GM18951 (cell line): ENCODE measurements around the gene INPP5B.

ENCODE experiments used
- POLR2A ChIP-seq: IDR thresholded peaks from 4 replicates; pipeline ENCODE4 v1.6.1; 2011; ENCODE audit warnings: mild to moderate bottlenecking; ENCODE audit not compliant: insufficient read length, insufficient read depth; ENCODE audit errors: extremely low read depth
- in situ Hi-C: fragments of 300-500 bp; cut with MboI; formaldehyde crosslinking; loops from one replicate; pipeline ENCODE4 v1.12.0; 2022; ENCODE audit warnings: low sequenced_read_pairs, mixed read lengths, inconsistent platforms; ENCODE audit not compliant: unreplicated experiment

The INPP5B gene

DNA sequence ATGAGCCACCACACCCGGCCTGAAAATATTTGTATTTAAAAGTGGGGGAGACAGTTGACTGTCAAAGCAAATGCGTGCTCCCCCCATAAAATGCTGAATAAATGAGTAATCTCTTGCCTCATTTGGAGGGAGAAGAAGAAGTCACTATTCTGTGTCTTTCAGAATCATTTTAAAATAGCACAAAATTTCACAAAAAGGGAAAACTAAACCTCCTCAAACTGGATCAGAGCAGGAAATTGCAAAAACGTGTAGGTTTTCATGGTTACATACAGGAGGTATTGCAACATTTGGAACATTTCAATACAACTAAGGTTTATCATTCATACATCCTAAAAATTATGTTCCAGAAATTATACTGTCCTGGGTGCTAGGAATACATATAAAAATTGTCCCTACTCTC, 101.1 kb downstream of the INPP5B start:
- in situ Hi-C loops, result no loop called here
- no peak for TF ChIP-seq POLR2A

- no peak for TF ChIP-seq POLR2A
- in situ Hi-C loops, result no loop called here
Measured at GRCh38 chr1:37845049-37845646, 101.7 kb downstream of the INPP5B start.

GRCh38 chr1:37844536-37844935, 102.3 kb downstream of the INPP5B start:
- in situ Hi-C loops, result no loop called here
- no peak for TF ChIP-seq POLR2A

DNA sequence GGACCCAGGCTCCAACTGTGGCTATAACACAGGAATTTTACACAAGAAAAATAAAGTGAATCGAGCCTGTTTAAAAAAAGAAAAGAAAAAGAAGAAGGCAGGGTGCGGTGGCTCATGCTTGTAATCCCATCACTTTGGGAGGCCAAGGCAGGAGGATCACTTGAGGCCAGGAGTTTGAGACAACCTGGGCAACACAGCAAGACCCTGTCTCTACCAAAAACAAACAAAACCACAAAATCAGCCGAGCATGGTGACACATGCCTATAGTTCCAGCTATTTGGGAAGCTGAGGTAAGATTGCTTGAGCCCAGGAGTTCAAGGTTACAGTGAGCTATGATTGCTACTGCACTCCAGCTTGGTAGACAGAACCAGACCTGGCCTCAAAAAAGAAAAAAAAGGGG, 105.2 kb downstream of the INPP5B start:
- in situ Hi-C loops, result no loop called here
- TF ChIP-seq POLR2A, result no peak

DNA sequence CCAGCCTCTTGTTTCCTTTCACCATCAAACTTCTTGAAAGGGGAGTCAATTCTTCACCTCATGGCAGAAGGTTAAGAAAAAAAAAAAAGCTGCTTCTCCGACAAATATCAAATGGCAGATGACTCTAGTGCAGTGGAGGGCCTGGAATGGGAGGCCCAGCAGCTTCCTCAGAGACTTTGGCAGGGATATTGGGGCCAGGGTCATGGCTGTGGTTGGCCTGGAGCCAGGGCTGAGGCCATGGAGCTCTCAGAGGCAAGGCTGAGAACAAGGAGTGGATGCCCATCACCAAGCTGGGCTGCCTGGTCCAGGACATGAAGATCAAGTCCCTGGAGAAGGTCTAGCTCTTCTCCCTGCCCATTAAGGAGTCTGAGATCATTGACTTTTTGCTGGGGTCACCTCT, 106.1 kb downstream of the INPP5B start:
- TF ChIP-seq POLR2A, result no peak
- in situ Hi-C loops, result no loop called here

- TF ChIP-seq POLR2A, result no peak
- in situ Hi-C loops, result no loop called here
Measured at GRCh38 chr1:37839676-37840075, 107.2 kb downstream of the INPP5B start.

DNA sequence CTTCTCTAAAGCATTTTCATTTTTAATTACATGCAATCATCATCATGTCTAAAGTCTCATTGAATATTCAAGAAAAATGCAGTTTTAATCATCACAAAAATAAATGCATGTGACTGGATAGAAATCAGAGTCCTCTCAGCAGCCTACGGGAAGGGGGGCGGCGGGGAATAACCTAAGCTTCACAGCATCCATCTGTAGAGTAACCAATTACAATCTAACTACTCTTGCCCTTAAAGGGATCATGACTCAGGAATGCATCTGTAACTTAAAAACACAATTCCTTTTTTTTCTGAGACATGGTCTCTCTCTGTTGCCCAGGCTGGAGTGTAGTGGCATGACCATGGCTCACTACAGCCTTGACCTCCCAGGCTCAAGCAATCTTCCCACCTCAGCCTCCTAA, 110.1 kb downstream of the INPP5B start:
- in situ Hi-C loops, result no loop called here
- TF ChIP-seq POLR2A, result no peak

DNA sequence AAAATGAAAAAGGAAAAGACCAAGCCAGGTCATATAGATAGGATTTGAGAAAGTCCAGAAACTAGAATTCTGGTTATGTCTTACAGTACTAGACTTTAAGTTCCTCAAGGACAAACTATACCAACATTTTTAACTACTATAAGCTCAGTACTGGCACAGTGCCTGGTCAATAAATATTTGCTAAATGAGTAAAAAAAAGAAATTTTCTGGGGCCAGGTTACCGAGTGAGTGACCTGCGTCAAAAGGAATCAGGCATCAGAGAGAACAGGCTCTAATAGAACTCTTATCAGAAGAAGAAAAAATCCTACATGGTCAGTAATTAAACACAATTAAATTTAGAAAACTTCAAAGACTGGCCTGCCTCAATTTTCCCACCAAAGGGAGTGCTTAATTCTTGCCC, 115.0 kb downstream of the INPP5B start:
- in situ Hi-C loops, result no loop called here
- TF ChIP-seq POLR2A, result no peak

GRCh38 chr1:37831109-37831508, 115.7 kb downstream of the INPP5B start:
- no peak for TF ChIP-seq POLR2A

GRCh38 chr1:37828410-37829074, 118.3 kb downstream of the INPP5B start:
- no peak for TF ChIP-seq POLR2A
- in situ Hi-C loops, result no loop called here

More at GRCh38 chr1:37831109-37831508, 115.7 kb downstream of the INPP5B start:
- in situ Hi-C loops, result no loop called here

DNA sequence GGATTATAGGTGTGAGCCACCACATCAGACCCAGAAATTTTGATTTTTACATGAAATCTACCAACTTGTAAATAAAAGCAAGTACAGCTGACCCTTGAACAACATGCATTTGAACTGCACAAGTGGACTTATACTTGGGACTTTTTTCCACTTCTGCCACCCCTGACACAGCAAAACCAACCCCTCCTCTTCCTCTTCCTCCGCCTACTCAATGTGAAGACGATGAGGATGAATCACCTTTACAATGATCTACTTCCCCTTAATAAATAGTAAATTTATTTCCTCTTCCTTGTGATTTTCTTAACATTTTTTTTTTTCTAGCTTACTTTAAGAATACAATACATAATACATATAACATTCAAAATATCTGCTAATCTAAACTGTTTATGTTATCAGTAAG, 121.3 kb downstream of the INPP5B start:
- TF ChIP-seq POLR2A, result no peak
- in situ Hi-C loops, result no loop called here

- in situ Hi-C loops, result no loop called here
Measured at GRCh38 chr1:37824001-37824400, 122.9 kb downstream of the INPP5B start.

DNA sequence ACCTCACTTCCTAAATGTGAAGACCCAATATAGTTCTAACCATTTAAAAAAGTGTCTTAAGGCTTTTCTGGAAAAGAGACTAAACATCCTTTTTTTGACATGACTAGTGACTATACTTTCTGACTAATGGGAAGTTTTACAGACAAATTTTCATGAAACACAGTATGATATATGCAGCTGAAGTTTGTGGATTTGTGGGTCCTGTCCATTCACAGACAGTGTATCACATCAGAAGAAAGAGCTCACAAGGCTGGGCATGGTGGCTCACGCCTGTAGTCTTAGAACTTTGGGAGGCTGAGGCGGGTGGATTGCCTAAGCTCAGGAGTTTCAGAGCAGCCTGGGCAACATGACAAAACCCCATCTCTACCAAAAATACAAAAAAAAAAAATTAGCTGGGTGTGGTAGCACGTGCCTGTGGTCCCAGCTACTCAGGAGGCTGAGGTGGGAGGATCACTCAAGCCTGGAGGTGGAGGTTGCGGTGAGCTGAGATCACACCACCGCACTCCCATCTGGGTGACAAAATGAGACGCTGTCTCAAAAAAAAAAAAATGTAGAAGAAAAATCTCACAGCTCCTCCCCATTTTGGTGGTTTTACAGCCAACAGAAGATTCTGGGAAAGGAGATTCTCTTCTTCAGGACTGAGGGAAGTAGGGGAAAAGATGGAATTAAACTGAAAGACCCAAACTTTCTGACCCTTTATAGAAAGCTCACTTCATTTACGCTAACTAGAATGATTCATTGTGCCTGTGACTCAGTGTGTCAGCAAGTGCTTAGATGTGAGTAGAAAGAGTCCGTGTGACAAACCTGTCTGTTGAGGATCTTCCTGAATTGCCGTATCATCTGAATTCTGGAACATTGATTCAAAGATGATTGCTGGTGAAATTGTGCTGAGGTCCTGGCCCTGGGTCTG, 123.7 kb downstream of the INPP5B start:
- no peak for TF ChIP-seq POLR2A
- in situ Hi-C loops, result no loop called here

More at GRCh38 chr1:37824001-37824400, 122.9 kb downstream of the INPP5B start:
- no peak for TF ChIP-seq POLR2A
